Stimulated activated CD4-positive, alpha-beta T cell treated with anti-CD3 and anti-CD28 coated beads, Interleukin-4, amount 100 ng/mL, for 48 hours (primary cell): ENCODE measurements around the gene SCARB1.

Experiments
- DNase-seq, 2 donors: peaks; one replicate each; pipeline ENCODE4 v3.0.0-alpha.2; 2020; ENCODE audit warnings: low read depth in 2 of 2

The SCARB1 gene

GRCh38 chr12:124774462-124775167 is 89.0 kb downstream of the SCARB1 start:
- peak; percentile 62 to 82 for DNase-seq

- no peak for DNase-seq
Observed at GRCh38 chr12:124774054-124774461, 89.6 kb downstream of the SCARB1 start.

DNA sequence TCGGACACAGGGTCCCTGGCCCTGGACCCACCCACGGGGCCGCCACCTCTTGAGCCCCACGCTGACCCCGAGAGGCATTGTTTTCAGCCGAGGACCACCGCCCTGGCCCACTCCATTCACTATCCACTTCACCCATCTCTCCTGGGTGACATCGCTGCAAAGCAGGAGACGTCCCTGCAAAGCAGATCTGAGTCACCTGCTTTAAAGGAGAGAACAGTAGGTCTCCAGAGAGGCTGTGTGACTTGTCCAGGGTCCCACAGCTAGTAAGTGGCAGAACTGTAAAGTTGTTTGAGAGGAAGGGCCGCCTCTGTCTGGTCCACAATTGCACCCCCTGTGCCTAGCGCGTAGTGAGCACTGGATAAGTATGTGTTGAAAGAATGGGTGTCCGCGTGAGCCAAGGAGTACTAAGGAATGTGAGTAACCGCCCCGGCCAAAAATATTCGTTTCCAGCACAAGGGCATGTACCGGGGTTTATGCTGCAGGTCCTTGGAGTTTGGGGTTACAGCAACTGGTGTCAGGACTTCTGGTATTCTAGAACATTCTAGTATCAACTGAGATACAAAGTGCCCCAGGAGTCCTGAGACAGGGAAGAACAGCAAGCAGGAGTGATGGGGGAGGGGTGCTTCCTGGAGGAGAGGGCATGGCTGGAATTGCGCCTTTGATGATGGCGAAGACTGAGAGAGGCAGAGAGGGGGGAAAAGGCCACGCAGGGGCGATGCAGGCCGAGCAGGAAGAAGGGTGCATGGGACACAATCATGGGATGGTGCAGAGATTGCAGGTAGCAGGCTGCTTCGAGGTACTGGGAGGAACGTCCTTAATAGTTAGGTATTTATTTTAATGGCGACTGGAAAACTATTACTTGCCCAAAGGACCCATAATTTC is 91.1 kb downstream of the SCARB1 start:
- no peak for DNase-seq

DNA sequence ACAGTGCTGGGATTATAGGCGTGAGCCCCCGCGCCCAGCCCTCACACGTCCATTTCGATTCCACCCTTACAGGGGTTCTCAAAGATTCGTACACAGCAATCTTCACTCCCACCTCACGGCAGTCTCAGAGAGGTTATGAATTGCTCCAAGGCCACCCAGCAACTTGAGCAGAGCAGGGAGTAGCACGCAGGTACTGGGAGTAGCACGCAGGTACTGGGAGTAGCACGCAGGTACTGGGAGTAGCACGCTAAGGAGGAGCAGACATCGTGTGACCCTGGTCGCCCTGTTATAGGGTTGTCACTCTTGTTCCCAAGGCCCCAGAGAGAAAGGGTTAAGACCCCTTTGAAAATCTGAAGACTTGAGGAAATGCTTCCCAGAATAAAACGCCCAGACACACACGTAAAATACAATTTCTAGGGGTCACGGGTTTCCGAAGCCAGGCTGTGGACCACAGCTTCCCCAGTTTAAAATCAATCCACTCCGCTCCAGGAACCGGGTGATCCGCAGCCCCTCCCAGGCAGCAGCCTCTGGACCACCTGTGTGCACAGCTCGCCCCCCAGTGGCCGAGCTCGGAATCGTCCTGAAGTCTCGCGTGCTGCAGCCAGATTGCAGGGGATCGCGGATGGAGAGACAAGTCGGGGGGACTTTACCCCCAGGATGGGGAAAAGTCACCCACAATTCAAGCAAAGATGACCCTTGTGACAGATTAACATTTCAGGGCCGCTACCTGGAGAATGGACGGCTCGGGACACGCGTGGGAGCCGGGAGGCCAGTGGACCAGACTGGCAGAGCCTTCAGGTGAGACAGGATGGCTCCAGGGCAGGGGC is 92.0 kb downstream of the SCARB1 start:
- peak; percentile 75 to 87 for DNase-seq

GRCh38 chr12:124770728-124771127 is 92.9 kb downstream of the SCARB1 start:
- no peak for DNase-seq

GRCh38 chr12:124769881-124770512 is 93.7 kb downstream of the SCARB1 start:
- no peak for DNase-seq

- no peak for DNase-seq
Observed at GRCh38 chr12:124769163-124769530, 94.5 kb downstream of the SCARB1 start.

GRCh38 chr12:124768452-124769162 is 95.1 kb downstream of the SCARB1 start:
- DNase-seq, result no peak

- DNase-seq, result peak; percentile 68 to 82
Observed at GRCh38 chr12:124767066-124767821, 96.4 kb downstream of the SCARB1 start.

DNA sequence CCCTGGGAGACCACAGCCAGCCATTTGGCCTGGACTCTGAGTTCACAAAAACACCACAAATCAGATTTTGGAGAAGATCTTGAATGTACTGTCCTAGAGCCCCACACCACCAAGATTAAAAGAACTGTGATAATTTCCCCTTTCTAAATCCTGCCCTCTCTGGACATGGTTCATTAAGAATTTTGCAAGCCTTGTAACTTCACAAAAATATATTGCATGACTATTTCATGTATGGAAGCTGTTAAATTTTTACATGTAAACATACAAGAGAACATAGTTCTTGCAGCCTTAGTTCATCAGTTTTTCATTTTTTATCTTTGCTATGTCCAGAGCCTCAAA is 97.0 kb downstream of the SCARB1 start:
- DNase-seq, result no peak

DNA sequence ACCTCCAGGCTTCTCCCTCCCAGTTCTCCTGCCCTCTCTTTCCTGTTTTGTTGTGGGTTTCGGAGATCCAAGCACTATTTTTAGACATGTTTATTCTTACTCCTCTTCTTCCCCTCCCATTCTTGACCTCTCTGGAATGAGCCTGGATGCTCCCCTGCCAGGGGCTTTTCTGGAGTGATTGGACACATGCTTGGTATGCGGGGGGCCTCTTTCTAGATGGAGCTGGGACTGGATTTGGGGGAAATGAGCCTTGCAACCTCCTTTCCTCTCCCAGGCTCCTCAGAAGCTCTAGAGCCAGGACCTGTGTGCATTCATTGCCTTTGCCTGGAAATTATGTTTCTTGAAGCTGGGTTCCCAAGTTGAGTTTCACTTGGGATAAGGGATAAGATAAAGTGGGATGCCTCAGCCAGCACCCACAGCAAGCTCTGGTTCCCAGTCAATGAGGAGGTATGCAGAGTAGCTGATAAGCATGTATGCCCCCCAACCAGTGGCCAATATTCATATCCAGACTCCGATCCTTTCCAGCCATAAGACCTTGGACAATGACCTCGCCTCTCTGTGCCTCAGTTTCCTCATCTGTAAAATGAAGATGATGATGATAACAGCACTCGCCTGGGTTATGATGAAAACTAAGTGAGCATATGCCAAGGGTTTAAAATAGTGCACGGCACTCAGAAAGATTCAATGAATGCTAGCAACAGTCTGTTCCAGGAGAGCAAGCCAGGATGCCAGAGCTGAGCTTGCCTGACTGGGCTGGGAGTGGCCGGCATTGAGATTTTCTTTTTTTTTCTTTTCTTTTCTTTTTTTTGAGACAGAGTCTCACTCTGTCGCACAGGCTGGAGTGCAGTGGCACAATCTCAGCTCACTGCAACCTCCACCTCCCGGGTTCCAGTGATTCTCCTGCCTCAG is 97.8 kb downstream of the SCARB1 start:
- no peak for DNase-seq

- DNase-seq, result no peak
Observed at GRCh38 chr12:124764870-124765580, 98.6 kb downstream of the SCARB1 start.

GRCh38 chr12:124764451-124764850 is 99.2 kb downstream of the SCARB1 start:
- peak in 1 of 2 donors; percentile 51 for DNase-seq

- no peak for DNase-seq
Observed at GRCh38 chr12:124763594-124763979, 100.1 kb downstream of the SCARB1 start.

DNA sequence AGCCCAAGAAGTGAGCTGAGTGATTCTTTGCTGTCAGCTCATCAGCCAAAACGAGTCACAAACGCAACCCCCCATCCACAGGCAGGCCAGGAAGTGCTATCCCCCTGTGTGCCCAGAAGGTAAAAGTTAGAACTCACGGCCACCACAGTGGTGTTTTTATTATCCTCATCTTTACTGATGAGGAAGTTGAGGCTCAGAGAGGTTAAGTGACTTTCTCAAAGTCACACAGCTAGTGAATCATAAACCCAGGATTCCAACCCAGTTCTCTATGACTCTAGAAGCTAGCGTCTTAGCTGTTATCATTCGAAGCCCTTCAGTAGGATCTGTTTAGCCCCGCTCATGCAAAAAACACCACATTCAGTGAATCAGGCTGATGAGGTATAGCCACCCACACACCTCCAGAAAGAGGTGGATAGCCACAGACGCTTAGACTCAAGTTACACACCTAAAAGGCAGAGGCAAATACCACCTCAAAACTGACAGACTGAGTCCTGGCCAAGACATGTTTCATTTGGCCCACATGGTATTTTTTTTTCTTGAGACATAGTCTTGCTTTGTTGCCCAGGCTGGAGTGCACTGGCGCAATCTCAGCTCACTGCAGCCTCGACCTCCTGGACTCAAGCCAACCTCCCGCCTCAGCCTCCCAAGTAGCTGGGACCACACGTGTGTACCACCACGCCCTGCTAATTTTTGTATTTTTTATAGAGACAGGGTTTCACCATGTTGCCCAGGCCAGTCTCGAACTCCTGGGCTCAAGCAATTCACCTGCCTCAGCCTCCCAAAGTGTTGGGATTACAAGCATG is 100.7 kb downstream of the SCARB1 start:
- no peak for DNase-seq

DNA sequence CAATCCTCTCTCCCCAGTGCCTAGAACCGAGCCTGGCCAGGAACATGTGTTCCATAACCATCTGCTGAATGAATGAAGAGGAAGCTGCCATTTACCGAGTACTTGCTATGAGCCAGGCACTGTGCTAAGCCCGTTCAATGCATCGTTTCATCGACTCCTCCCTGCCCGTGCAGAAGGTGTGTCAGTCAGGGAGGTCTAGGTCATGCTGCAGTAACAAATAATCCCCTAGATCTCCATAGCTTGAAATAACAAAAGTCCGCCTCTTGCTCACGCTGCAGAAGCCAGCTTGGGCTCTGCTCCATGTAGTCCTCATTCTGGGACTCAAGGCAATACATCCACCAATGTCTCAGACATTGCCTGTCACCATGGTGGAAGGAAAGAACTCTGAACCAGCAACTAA is 101.3 kb downstream of the SCARB1 start:
- no peak for DNase-seq

GRCh38 chr12:124761871-124762270 is 101.8 kb downstream of the SCARB1 start:
- DNase-seq, result peak in 1 of 2 donors; percentile 52

DNA sequence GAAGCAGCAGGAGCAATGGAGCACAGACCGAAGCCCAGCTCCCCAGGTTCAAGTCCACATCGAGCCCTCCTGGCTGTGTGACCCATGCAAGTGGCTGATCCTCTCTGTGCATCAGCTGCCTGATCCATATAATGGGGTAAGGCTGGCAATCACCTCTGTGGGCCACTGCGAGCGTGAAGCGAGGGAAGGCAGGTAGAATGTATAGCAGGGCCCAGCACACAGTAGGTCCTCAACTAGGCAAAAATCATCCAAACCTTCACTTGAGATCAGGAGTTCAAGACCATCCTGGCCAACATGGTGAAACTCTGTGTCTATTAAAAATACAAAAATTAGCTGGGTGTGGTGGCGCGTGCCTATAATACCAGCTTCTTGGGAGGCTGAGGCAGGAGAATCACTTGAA is 102.6 kb downstream of the SCARB1 start:
- DNase-seq, result no peak
